Gastroesophageal sphincter (tissue), 3 donors: ENCODE measurements around the gene IRF2.

Experiments
- EP300 ChIP-seq: sonication (generic); formaldehyde crosslinking; IDR thresholded peaks from one replicate; pipeline ENCODE4 v1.6.1; 2017; ENCODE audit warnings: antibody characterized with exemption, mild to moderate bottlenecking
- POLR2A ChIP-seq, 2 donors: fragments of 450-650 bp; IDR thresholded peaks; one replicate each; pipeline ENCODE4 v1.6.1; 2017; ENCODE audit warnings: antibody characterized with exemption in 2 of 2, mild to moderate bottlenecking in 2 of 2, moderate library complexity in 1 of 2
- POLR2AphosphoS5 ChIP-seq: sonication (generic); formaldehyde crosslinking; IDR thresholded peaks from one replicate; pipeline ENCODE4 v1.6.1; 2017; ENCODE audit warnings: antibody characterized with exemption
- TF ChIP-seq, protein P1 (sequence below), 4 experiments: fragments of 200-600 bp in 2 of 4; fragments of 450-650 bp in 2 of 4; sonication (generic) in 1 of 4; IDR thresholded peaks; one replicate each; pipeline ENCODE4 v1.5.1; 2017 to 2019; ENCODE audit warnings: antibody characterized with exemption in 4 of 4, mild to moderate bottlenecking in 2 of 4, moderate library complexity in 2 of 4

DNA sequence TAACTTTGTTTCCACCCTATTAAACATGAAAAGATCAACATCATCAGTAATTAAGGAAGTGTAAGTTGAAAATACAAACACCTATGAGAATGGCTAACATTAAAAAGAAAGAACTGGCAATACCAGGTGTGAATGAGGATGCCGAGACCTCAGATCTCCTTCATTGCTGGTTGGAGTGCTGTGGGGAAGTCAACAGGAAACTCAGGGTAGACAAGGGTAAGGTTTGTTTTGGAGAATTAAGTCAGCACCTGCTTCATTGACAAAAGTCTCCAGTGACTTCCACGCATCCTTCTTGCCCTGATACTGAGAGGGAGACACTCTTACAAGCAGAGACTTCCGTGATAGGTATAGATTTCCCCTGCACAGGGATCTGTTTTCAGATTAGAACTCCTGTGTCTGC lies 106.1 kb downstream of the IRF2 start:
- TF ChIP-seq, protein P1, sequence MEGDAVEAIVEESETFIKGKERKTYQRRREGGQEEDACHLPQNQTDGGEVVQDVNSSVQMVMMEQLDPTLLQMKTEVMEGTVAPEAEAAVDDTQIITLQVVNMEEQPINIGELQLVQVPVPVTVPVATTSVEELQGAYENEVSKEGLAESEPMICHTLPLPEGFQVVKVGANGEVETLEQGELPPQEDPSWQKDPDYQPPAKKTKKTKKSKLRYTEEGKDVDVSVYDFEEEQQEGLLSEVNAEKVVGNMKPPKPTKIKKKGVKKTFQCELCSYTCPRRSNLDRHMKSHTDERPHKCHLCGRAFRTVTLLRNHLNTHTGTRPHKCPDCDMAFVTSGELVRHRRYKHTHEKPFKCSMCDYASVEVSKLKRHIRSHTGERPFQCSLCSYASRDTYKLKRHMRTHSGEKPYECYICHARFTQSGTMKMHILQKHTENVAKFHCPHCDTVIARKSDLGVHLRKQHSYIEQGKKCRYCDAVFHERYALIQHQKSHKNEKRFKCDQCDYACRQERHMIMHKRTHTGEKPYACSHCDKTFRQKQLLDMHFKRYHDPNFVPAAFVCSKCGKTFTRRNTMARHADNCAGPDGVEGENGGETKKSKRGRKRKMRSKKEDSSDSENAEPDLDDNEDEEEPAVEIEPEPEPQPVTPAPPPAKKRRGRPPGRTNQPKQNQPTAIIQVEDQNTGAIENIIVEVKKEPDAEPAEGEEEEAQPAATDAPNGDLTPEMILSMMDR (IDR thresholded peaks at IDR 0.05) = no peak
- TF ChIP-seq POLR2AphosphoS5 (no peak), POLR2A (IDR thresholded peaks at IDR 0.05) (no peak), EP300 (no peak)
